Astrocyte (in vitro differentiated cells and primary cell): ENCODE measurements around the gene PIK3R1. TPM values are rescaled to one million over a fixed set of nuclear protein-coding genes. Genes with fewer than 3 reads are reported as not detected.

Source experiments
- DNase-seq: peaks from one replicate; pipeline ENCODE4 v3.0.0-alpha.2; 2010; ENCODE audit warnings: low read depth
- FAIRE-seq: peaks from 2 replicates; lab custom pipeline; 2011; peaks lifted over from hg19 to GRCh38; lab: Jason Lieb, UNC
- H2AFZ ChIP-seq: 2 replicates; pipeline ENCODE4 v1.6.0; 2012; ENCODE audit warnings: low read depth, low read length, inconsistent platforms
- H3K27ac ChIP-seq: 2 replicates; pipeline ENCODE4 v1.5.1; 2011; ENCODE audit warnings: low read depth, low read length, inconsistent platforms
- H3K27me3 ChIP-seq: 2 replicates; pipeline ENCODE4 v1.6.0; 2011; ENCODE audit warnings: low read length, inconsistent platforms; ENCODE audit not compliant: insufficient read depth
- H3K36me3 ChIP-seq: 2 replicates; pipeline ENCODE4 v1.5.1; 2011; ENCODE audit warnings: low read length, inconsistent platforms; ENCODE audit not compliant: insufficient read depth
- H3K4me1 ChIP-seq: 2 replicates; pipeline ENCODE4 v1.5.1; 2011; ENCODE audit warnings: low read length, inconsistent platforms; ENCODE audit not compliant: insufficient read depth
- H3K4me2 ChIP-seq: 2 replicates; pipeline ENCODE4 v1.6.0; 2012; ENCODE audit warnings: low read length, inconsistent platforms
- H3K4me3 ChIP-seq: 2 replicates; pipeline ENCODE4 v1.5.1; 2011; ENCODE audit warnings: low read depth, mild to moderate bottlenecking, low read length, inconsistent platforms; ENCODE audit not compliant: insufficient read depth
- H3K79me2 ChIP-seq: 2 replicates; pipeline ENCODE4 v1.6.0; 2012; ENCODE audit warnings: mild to moderate bottlenecking, low read length, inconsistent platforms; ENCODE audit not compliant: insufficient read depth
- H3K9ac ChIP-seq: 2 replicates; pipeline ENCODE4 v1.6.0; 2012; ENCODE audit warnings: mild to moderate bottlenecking, low read length, inconsistent platforms
- H3K9me3 ChIP-seq: 2 replicates; pipeline ENCODE4 v1.5.1; 2012; ENCODE audit warnings: low read depth, mild to moderate bottlenecking, low read length, inconsistent platforms; ENCODE audit not compliant: insufficient read depth
- H4K20me1 ChIP-seq: 2 replicates; pipeline ENCODE4 v1.6.0; 2012; ENCODE audit warnings: low read length, inconsistent platforms; ENCODE audit not compliant: insufficient read depth
- H3K27ac Mint-ChIP-seq: one replicate; pipeline ENCODE4 v1.8.0; 2021; ENCODE audit warnings: mild to moderate bottlenecking, mixed read lengths; ENCODE audit not compliant: unreplicated experiment
- H3K27me3 Mint-ChIP-seq: one replicate; pipeline ENCODE4 v1.8.0; 2021; ENCODE audit warnings: low read depth, mixed read lengths; ENCODE audit not compliant: unreplicated experiment
- H3K36me3 Mint-ChIP-seq: one replicate; pipeline ENCODE4 v1.8.0; 2021; ENCODE audit warnings: low read depth, mixed read lengths; ENCODE audit not compliant: unreplicated experiment
- H3K4me1 Mint-ChIP-seq: one replicate; pipeline ENCODE4 v1.8.0; 2021; ENCODE audit warnings: low read depth, mixed read lengths; ENCODE audit not compliant: unreplicated experiment
- H3K4me3 Mint-ChIP-seq: one replicate; pipeline ENCODE4 v1.8.0; 2021; ENCODE audit warnings: mild to moderate bottlenecking, moderate library complexity, mixed read lengths; ENCODE audit not compliant: unreplicated experiment
- H3K9me3 Mint-ChIP-seq: one replicate; pipeline ENCODE4 v1.8.0; 2021; ENCODE audit warnings: mild to moderate bottlenecking, mixed read lengths; ENCODE audit not compliant: unreplicated experiment
- EZH2 ChIP-seq: IDR thresholded peaks from 2 replicates; pipeline ENCODE4 v1.6.1; 2012; ENCODE audit warnings: mild to moderate bottlenecking, low read length, inconsistent platforms; ENCODE audit not compliant: insufficient read depth
- total RNA-seq: library from RNA; stranded (reverse); gene quantifications from 2 replicates; pipeline ENCODE4 v1.2.1, GENCODE V29; 2021
- TF ChIP-seq, protein P1 (sequence below): IDR thresholded peaks from 2 replicates; pipeline ENCODE4 v1.5.1; 2011; ENCODE audit warnings: low read depth, mild to moderate bottlenecking, inconsistent platforms, low read length, moderate library complexity; ENCODE audit not compliant: insufficient read depth

PIK3R1 gene
- total RNA-seq, 1 donor from 2014 or later: 25.7 TPM

DNA sequence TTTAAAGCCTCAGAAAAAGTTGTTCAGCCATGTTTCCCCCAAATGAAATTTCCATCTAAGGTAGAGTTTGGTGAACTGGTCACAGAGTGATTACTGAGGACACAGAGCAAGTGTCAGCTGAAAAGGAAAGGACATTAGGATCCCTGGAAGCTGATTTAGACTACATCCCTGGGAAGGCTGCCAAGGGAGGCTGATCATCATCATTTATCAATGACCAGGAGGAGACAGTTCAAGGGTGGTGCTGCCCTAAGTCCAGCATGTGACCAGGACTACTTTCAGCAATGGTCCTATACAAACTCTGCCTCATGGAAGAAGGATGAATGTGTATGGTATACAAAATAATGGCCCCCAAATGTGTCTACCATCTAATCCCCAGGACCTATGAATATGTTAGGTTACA lies 120.6 kb downstream of the PIK3R1 start:
- no peak for DNase-seq
- H3K36me3 ChIP-seq: no peaks in the 10 kb centered on the region
- no peak overlapping the region for H3K4me2 ChIP-seq
- no peaks in the 10 kb centered on the region for H3K79me2 ChIP-seq
- no peak overlapping the region for H3K4me3 Mint-ChIP-seq
- FAIRE-seq: no peak
- H4K20me1 ChIP-seq: no peaks in the 10 kb centered on the region
- no peak overlapping the region for H3K4me3 ChIP-seq
- H3K27me3 Mint-ChIP-seq: no peaks in the 10 kb centered on the region
- H3K27me3 ChIP-seq: no peaks in the 10 kb centered on the region
- no peaks in the 10 kb centered on the region for H3K9me3 ChIP-seq
- peaks cover 26% of the 10 kb centered on the region for H3K4me1 Mint-ChIP-seq
- no peak overlapping the region for H3K27ac Mint-ChIP-seq
- H3K36me3 Mint-ChIP-seq: no peaks in the 10 kb centered on the region
- H3K4me1 ChIP-seq: peaks cover 38% of the 10 kb centered on the region
- H2AFZ ChIP-seq: no peak overlapping the region
- H3K27ac ChIP-seq: no peak overlapping the region
- TF ChIP-seq EZH2: no peak
- TF ChIP-seq, protein P1, sequence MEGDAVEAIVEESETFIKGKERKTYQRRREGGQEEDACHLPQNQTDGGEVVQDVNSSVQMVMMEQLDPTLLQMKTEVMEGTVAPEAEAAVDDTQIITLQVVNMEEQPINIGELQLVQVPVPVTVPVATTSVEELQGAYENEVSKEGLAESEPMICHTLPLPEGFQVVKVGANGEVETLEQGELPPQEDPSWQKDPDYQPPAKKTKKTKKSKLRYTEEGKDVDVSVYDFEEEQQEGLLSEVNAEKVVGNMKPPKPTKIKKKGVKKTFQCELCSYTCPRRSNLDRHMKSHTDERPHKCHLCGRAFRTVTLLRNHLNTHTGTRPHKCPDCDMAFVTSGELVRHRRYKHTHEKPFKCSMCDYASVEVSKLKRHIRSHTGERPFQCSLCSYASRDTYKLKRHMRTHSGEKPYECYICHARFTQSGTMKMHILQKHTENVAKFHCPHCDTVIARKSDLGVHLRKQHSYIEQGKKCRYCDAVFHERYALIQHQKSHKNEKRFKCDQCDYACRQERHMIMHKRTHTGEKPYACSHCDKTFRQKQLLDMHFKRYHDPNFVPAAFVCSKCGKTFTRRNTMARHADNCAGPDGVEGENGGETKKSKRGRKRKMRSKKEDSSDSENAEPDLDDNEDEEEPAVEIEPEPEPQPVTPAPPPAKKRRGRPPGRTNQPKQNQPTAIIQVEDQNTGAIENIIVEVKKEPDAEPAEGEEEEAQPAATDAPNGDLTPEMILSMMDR: no peak
- H3K9ac ChIP-seq: no peak overlapping the region
- peaks cover 7% of the 10 kb centered on the region for H3K9me3 Mint-ChIP-seq

DNA sequence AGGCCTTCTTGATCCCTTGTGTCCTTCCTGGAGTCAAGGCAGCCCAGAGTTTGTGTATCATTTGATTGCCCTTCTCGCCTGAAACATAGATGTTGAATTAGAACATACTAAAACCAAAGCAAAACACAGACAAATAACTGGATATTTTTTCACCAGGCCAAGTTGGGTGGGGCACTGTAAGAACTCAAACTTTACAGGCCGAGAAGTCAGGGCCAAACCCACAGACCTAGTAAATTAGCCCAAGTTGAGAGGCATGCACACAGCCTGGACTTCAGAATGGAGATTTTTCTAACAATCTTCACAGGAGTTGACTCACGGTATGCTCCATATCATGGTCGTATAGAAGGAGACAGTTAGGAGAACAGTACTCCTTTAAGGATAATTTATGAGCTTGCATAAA lies 121.7 kb downstream of the PIK3R1 start:
- H3K27ac Mint-ChIP-seq: no peak overlapping the region
- DNase-seq: no peak

DNA sequence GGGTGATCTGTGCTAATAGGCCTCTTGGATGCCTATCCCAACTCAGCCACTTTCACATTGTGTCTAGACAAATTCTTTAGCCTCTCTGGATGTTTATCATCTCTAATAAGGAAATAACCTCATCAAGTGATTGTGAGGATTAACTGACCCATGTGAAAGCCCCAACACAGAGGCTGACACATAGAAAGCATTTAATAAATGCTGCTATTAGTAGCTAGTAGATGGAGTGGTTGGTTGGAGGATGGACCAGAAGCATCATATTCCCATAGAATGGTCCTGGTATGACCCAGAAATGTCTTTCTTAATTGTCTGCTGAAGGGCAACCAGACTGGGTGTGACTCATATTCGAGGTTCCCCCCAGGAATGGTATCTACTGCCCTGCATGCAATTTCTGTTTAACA lies 124.4 kb downstream of the PIK3R1 start:
- no peaks in the 10 kb centered on the region for H3K36me3 ChIP-seq
- FAIRE-seq (peak; percentile 85), DNase-seq (peak; percentile 76)
- no peak overlapping the region for H3K9ac ChIP-seq
- H3K4me3 Mint-ChIP-seq: no peak overlapping the region
- no peak overlapping the region for H3K4me2 ChIP-seq
- peak overlapping the region; percentile 13 for H3K27ac ChIP-seq
- no peak overlapping the region for H3K4me3 ChIP-seq
- no peaks in the 10 kb centered on the region for H4K20me1 ChIP-seq
- H3K4me1 Mint-ChIP-seq: peaks cover 22% of the 10 kb centered on the region
- H3K27me3 Mint-ChIP-seq: no peaks in the 10 kb centered on the region
- H3K36me3 Mint-ChIP-seq: no peaks in the 10 kb centered on the region
- H3K9me3 ChIP-seq: no peaks in the 10 kb centered on the region
- no peaks in the 10 kb centered on the region for H3K27me3 ChIP-seq
- H3K4me1 ChIP-seq: peaks cover 26% of the 10 kb centered on the region
- TF ChIP-seq, protein P1: no peak
- TF ChIP-seq EZH2: no peak
- H3K27ac Mint-ChIP-seq: peak overlapping the region; percentile 21
- no peaks in the 10 kb centered on the region for H3K79me2 ChIP-seq
- peaks cover 7% of the 10 kb centered on the region for H3K9me3 Mint-ChIP-seq
- H2AFZ ChIP-seq: no peak overlapping the region

More for the DNA sequence above, 121.7 kb downstream of the PIK3R1 start:
- FAIRE-seq: no peak
- Mint-ChIP-seq H3K4me3 (no peak overlapping the region), H3K27me3 (no peaks in the 10 kb centered on the region), H3K9me3 (peaks cover 7% of the 10 kb centered on the region), H3K4me1 (peaks cover 18% of the 10 kb centered on the region), H3K36me3 (no peaks in the 10 kb centered on the region)
- TF ChIP-seq, protein P1: no peak
- no peak for TF ChIP-seq EZH2
- Histone ChIP-seq H3K27me3 (no peaks in the 10 kb centered on the region), H3K36me3 (no peaks in the 10 kb centered on the region), H3K79me2 (no peaks in the 10 kb centered on the region), H2AFZ (no peak overlapping the region), H3K4me2 (no peak overlapping the region), H3K9me3 (no peaks in the 10 kb centered on the region), H3K4me1 (peaks cover 32% of the 10 kb centered on the region), H4K20me1 (no peaks in the 10 kb centered on the region), H3K27ac (no peak overlapping the region), H3K4me3 (no peak overlapping the region), H3K9ac (no peak overlapping the region)
